ENCODE data around the gene F2RL3.
"Not testable (repeated sequence)": the region's sequence is repeated elsewhere in the genome, so short reads cannot be mapped to it uniquely, and the experiment has no call there.

F2RL3 gene

DNA sequence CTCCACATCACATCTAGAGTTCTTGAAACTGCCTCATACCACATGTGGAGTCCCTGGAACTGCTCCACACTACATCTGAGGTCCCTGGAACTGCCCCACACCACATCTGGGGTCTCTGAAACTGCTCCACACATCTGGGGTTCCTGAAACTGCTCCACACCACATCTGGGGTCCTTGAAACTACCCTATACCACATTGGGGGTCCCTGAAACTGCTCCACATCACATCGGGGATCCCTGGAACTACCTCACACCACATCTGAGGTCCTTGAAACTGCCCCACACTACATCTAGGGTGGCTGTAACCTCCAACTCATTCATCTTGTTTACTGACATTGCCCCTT lies 33.8 kb downstream of the F2RL3 start:
- no peak for DNase-seq (ENCODE audit: low read depth)

DNA sequence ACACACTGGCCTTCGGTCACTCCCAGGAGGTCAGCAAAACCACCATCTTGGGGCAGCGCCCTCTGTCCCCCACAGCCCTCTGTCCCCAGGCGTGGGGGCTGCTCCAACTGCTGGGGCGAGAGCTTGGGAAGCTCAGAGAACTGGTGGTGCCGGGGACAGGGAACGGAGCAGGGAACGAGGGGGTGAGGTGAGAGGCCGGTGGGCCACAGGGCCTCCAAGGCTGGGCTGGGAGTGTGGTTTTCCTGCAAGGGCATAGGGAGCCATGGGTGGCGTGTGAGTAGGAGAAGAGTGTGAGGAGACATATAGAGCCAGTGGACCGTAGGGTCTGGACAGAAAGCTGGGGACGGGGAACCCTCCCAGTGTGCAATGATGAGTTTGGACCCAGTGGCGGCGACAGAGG lies 34.1 kb downstream of the F2RL3 start:
- DNase-seq (ENCODE audit: low read depth) = no peak

DNA sequence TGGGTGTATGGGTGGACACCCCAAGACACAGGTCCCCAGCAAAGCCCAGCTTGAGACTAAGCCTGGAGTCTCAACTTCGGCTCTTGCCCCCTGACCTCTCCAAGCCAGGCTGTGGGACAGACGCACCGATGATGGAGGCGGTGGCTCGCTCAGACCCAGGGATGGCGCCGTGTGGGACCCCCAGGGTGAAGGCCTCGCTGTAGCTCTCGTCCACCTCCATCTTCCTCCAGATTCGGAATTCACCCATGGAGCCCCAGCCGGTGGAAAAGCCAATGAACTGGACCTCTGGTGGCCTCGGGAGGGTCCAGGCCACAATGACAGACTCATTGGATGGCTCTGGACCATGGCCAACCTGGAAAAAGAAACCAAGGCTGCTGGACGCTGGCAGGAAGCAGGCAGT lies 39.1 kb downstream of the F2RL3 start:
- DNase-seq (ENCODE audit: low read depth) = no peak

DNA sequence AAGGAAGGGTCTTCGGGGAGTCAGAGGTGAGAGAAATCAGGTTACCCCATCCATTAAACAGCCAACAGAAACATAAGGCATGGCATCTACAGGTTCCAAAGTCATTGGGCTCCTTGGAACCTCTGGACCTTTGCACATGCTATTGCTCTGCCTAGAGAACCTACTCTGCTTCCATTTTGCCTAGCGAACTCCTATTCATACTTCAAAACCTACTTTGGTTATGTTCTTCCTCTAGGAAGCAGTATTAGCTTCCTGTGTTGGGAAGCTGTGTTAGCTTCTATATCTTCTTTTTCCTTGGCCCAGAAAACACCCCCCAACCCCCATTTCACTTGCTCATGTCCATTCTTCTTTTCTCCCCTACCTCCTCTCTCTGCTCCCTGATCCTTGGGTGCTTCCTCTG lies 39.6 kb downstream of the F2RL3 start:
- DNase-seq (ENCODE audit: low read depth) = no peak

DNA sequence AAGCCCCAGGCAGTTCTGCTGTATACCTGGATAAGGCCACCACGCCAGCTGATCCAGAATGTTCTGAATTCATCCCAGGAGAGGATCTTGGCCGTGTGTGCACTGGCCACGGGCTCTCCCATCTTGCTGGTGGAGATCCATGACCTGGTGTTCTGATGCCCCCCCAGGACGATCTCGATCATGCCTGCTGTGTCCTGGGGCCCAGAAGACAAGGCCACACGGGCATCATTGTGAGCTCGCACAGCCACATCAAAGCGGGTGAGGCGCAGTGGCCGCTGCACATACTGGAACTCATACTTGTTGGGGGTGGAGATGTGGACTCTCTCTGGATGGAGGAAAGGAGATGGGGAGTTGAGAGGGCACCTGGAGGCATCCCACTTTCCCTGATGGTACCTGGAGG lies 40.1 kb downstream of the F2RL3 start:
- DNase-seq (ENCODE audit: low read depth) = no peak

DNA sequence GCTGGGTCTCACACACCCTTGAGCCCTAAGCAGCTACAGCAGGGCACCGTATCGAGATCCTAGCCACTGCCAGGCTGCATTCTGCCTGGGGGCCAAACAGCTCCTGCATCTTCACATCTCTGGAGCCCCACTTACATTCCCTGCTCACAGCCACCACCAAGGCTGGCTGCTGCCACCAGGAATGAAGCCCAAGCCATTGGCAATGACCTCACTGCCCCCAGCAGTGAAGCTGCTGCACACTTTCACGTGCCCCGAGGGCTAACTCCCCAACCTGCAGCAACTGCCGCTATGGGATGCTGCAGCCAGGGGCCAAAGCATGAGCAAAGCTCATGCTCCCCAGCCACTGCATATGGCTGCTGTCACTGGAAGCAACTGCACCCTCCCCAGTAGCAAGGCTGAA lies 42.0 kb downstream of the F2RL3 start:
- DNase-seq (ENCODE audit: low read depth) = no peak

DNA sequence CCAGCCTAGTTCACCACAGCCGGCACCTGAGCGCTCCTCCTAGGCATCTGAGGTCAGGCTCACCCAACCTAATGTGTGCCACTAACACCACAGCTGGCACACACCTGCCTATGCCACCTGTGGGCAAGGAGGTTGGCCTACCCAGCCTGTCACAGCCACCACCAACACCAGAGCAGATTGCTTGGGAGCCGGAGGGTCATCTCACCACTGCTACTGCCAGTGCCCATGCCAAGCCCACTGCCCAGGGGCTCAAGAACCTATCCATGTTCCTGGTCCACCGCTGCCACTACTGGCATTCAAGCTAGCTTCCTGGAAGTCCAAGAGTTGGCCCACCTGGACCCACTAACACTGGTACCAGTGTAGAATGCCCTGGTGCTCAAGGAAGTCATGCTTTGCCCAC lies 42.5 kb downstream of the F2RL3 start:
- DNase-seq (ENCODE audit: low read depth) = no peak

DNA sequence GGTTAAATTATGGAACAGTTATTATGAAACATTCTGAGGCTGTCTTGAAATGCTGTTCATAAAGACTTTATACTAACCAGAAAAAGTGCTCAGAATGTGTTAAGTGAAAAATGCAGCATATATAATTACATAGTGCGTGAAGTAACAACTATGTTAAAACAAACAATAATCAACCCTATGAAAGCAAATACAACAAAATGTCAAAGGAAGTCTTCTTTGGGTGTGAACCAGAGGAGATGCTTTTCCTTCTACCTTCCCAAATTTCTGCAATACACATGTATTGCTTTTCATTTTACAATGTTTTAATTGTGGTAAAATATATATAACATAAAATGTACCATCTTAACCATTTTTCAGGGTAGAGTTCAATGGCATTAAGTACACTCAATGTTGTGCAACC lies 45.7 kb downstream of the F2RL3 start:
- DNase-seq (ENCODE audit: low read depth) = no peak

DNA sequence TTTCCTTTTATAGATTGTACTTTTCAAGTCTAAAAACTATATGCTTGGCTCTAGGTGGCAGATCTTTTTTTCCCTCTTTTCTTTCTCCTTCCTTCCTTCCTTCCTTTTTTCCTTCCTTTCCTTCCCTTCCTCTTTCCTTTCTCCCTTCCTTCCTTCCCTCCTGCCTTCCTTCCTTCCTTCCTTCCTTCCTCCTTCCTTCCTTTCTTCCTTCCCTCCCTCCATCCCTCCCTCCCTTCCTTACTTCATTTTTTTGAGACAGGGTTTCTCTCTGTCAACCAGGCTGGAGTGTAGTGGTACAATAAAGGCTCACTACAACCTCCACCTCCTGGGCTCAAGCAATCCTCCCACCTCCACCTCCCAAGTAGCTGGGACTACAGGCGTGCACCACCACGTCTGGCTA lies 48.1 kb downstream of the F2RL3 start:
- DNase-seq (ENCODE audit: low read depth) = no peak

DNA sequence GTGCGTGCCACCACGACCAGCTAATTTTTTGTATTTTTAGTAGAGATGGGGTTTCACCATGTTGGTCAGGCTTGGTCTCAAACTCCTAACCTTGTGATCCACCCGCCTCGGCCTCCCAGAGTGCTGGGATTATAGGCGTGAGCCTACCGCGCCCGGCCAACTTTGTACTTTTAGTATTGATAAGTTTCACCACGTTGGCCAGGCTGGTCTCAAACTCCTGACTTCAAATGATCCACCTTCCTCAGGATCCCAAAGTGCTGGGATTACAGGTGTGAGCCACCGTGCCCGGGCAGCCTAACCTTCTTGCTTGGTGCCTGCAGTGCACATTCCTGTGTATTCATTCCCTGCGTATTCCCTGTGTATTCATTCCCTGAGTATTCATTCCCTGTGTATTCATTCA lies 49.0 kb downstream of the F2RL3 start:
- not testable (repeated sequence) for DNase-seq (ENCODE audit: low read depth)

DNA sequence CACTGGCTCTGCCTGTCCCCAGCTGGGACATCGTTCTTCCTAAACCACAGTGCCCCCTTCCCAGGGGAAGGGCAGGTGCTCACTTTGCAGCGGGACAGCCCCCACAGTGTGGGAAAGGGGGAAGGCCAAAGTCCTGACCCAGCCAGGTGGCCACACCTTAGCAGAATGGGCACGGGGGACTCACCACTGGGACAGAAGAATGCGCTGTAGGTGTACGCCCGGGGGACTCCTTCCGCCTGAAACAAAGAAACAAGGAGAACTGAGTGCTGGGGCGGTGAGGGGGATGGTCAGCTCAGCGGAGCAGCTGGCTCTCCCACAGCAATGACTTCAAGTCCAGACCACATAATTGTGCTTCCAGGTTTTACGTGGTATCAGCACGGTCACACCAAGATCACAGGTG lies 49.4 kb downstream of the F2RL3 start:
- no peak for DNase-seq (ENCODE audit: low read depth)

DNA sequence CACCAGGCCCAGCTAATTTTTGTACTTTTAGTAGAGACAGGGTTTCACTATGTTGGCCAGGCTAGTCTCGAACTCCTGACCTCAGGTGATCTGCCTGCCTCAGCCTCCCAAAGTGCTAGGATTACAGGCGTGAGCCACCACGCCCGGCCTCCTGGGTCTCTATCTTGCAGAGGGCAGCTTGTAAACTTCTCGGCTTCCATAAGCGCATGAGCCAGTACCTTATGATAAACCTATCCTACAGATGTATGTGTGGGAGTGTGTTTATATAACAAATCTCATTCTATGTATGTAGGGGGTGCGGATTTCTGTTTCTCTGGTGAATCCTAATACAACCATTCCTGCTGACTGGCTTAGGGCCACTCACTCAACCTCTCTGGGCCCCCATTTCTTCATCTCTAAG lies 51.3 kb downstream of the F2RL3 start:
- not testable (repeated sequence) for DNase-seq (ENCODE audit: low read depth)

DNA sequence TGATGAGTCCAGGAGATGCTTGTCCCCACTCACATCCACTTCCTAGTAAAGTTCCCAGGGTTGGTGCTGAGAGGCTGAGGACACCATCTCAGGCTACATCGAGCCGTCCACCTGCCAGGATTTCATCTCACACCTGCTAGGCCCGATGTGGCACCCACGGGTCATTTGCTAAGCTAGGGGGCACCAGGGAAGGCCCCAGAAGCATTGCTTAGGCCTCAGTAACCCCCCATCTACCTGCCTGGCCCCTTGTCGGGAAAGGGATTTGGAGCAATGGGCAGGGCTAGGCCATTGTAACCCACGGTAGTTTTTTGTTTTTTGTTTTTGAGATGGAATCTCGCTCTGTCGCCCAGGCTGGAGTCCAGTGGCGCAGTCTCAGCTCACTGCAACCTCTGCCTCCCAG lies 51.8 kb downstream of the F2RL3 start:
- no peak for DNase-seq (ENCODE audit: low read depth)

Data from T follicular helper cell (primary cell).